Neural crest cell (in vitro differentiated cells): Measurements from ENCODE around the gene EFNB1. TPM values are rescaled to one million over a fixed set of nuclear protein-coding genes. Genes with fewer than 3 reads are reported as not detected.

Experiments
- DNase-seq: peaks from one replicate; pipeline ENCODE4 v3.0.0; 2021; ENCODE audit warnings: low read depth, mixed read lengths, low spot score
- H3K27ac Mint-ChIP-seq: one replicate; pipeline ENCODE4 v1.8.0; 2021; ENCODE audit warnings: mild to moderate bottlenecking, mixed read lengths; ENCODE audit not compliant: unreplicated experiment
- H3K27me3 Mint-ChIP-seq: 2 replicates; pipeline ENCODE4 v1.8.0; 2021; ENCODE audit warnings: low read depth, mild to moderate bottlenecking, mixed read lengths
- H3K36me3 Mint-ChIP-seq: 2 replicates; pipeline ENCODE4 v1.8.0; 2021; ENCODE audit warnings: low read depth, mild to moderate bottlenecking, mixed read lengths
- H3K4me1 Mint-ChIP-seq: 2 replicates; pipeline ENCODE4 v1.8.0; 2021; ENCODE audit warnings: mixed read lengths
- H3K4me3 Mint-ChIP-seq: one replicate; pipeline ENCODE4 v1.8.0; 2021; ENCODE audit warnings: mild to moderate bottlenecking, mixed read lengths
- H3K9me3 Mint-ChIP-seq: 2 replicates; pipeline ENCODE4 v1.8.0; 2021; ENCODE audit warnings: mixed read lengths
- total RNA-seq: library from RNA; stranded (reverse); gene quantifications from 2 replicates; pipeline ENCODE4 v1.2.1, GENCODE V29; 2021
- TF ChIP-seq, protein P1 (sequence below): fragments of 200-600 bp; sonication (generic); conservative IDR thresholded peaks from 2 replicates; pipeline ENCODE4 v1.5.0; 2021; ENCODE audit warnings: antibody characterized with exemption, mild to moderate bottlenecking

Gene EFNB1
- total RNA-seq, 1 donor from 2014 or later, result 33.8 TPM

- H3K27me3 Mint-ChIP-seq, result no peaks in the 10 kb centered on the region
- no peak overlapping the region for H3K27ac Mint-ChIP-seq
- H3K36me3 Mint-ChIP-seq, result peaks cover 2% of the 10 kb centered on the region
- DNase-seq, result no peak
- TF ChIP-seq, protein P1, sequence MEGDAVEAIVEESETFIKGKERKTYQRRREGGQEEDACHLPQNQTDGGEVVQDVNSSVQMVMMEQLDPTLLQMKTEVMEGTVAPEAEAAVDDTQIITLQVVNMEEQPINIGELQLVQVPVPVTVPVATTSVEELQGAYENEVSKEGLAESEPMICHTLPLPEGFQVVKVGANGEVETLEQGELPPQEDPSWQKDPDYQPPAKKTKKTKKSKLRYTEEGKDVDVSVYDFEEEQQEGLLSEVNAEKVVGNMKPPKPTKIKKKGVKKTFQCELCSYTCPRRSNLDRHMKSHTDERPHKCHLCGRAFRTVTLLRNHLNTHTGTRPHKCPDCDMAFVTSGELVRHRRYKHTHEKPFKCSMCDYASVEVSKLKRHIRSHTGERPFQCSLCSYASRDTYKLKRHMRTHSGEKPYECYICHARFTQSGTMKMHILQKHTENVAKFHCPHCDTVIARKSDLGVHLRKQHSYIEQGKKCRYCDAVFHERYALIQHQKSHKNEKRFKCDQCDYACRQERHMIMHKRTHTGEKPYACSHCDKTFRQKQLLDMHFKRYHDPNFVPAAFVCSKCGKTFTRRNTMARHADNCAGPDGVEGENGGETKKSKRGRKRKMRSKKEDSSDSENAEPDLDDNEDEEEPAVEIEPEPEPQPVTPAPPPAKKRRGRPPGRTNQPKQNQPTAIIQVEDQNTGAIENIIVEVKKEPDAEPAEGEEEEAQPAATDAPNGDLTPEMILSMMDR, result no peak
- peak overlapping the region; percentile 15 for H3K4me3 Mint-ChIP-seq
- peaks cover 23% of the 10 kb centered on the region for H3K4me1 Mint-ChIP-seq
- H3K9me3 Mint-ChIP-seq, result no peaks in the 10 kb centered on the region
These were observed 52.2 kb downstream of the EFNB1 start for GRCh38 chrX:68880846-68881552.

DNA sequence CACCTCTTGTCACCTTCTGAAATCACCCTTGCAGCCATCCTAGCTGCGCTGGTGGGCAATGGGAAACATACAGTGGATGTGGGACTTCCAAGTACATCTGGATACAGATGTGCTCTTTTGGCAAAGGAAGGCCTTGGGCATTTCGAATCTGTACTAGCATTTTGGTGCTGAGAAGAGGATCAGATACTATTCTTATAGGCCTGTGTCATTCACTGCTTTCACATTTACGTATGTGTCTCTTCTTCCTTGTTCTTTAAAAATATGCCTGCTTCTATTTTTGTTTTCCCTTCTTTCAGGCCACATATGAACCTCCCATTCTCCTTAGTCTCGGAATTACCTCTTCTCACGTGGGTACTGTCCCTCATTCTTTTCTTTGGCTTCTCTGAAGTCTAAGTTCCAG, 53.1 kb downstream of the EFNB1 start:
- TF ChIP-seq, protein P1, result no peak
- no peaks in the 10 kb centered on the region for H3K36me3 Mint-ChIP-seq
- no peak overlapping the region for H3K27ac Mint-ChIP-seq
- peaks cover 23% of the 10 kb centered on the region for H3K4me1 Mint-ChIP-seq
- no peak overlapping the region for H3K4me3 Mint-ChIP-seq
- H3K9me3 Mint-ChIP-seq, result no peaks in the 10 kb centered on the region
- no peak for DNase-seq
- H3K27me3 Mint-ChIP-seq, result no peaks in the 10 kb centered on the region

DNA sequence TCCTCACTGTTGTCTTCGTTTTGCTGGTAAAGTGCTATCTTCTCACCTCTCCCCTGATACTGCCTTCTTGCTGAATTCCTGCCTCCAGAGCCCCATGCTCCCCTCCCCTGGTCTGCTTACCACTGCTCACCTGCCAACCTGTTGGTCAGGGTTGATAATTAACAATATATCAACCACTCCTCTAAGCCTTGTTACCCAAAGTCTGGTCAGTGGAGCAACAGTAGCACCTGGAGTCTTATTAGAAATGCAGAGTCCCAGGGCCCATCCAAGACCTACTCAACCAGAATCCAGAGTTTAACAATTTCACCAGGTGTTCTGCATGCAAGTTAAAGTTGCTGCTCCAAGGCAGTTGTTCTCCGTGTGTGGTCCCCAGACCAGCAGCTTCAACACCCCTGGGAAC, 55.0 kb downstream of the EFNB1 start:
- TF ChIP-seq, protein P1, result no peak
- H3K36me3 Mint-ChIP-seq, result no peaks in the 10 kb centered on the region
- no peak overlapping the region for H3K27ac Mint-ChIP-seq
- H3K9me3 Mint-ChIP-seq, result no peaks in the 10 kb centered on the region
- DNase-seq, result no peak
- no peak overlapping the region for H3K4me3 Mint-ChIP-seq
- H3K27me3 Mint-ChIP-seq, result no peaks in the 10 kb centered on the region
- H3K4me1 Mint-ChIP-seq, result peaks cover 23% of the 10 kb centered on the region

GRCh38 chrX:68889249-68889648, 60.4 kb downstream of the EFNB1 start:
- no peak for DNase-seq
- no peaks in the 10 kb centered on the region for H3K36me3 Mint-ChIP-seq
- no peak overlapping the region for H3K4me3 Mint-ChIP-seq
- H3K4me1 Mint-ChIP-seq, result peaks cover 20% of the 10 kb centered on the region
- no peak overlapping the region for H3K27ac Mint-ChIP-seq
- no peaks in the 10 kb centered on the region for H3K27me3 Mint-ChIP-seq
- peaks cover 4% of the 10 kb centered on the region for H3K9me3 Mint-ChIP-seq
- TF ChIP-seq, protein P1, result no peak

Other genes with a start within 250 kb of the EFNB1 start
- gene STARD8, start 181.4 kb upstream of the EFNB1 start, total RNA-seq, result 1.5 and 1.8 TPM in 2 replicates